Stimulated activated CD4-positive, alpha-beta T cell treated with anti-CD3 and anti-CD28 coated beads, Interleukin-15, amount 100 ng/mL, for 1 hour (primary cell): ENCODE measurements around the gene ZNF554.

Source experiments
- DNase-seq, 2 donors: peaks; one replicate each; pipeline ENCODE4 v3.0.0-alpha.2; 2020; ENCODE audit warnings: low read depth in 1 of 2, low spot score in 1 of 2

Gene ZNF554

GRCh38 chr19:2819540-2820111 lies at the start of gene ZNF554:
ZNF554 (plus strand) TSS chr19:2819868; CDS start chr19:2820072, 204 bp downstream.
- peak; percentile 97 to 98 for DNase-seq

GRCh38 chr19:2770055-2771013 lies 49.3 kb upstream of the ZNF554 start:
- DNase-seq: no peak

- no peak for DNase-seq
Measured at GRCh38 chr19:2771786-2772674, 47.6 kb upstream of the ZNF554 start.

- no peak for DNase-seq
Measured at GRCh38 chr19:2774083-2774679, 45.5 kb upstream of the ZNF554 start.

- no peak for DNase-seq
Measured at GRCh38 chr19:2774953-2775555, 44.6 kb upstream of the ZNF554 start.

GRCh38 chr19:2775556-2776430 lies 43.9 kb upstream of the ZNF554 start:
- peak; percentile 16 to 47 for DNase-seq

- DNase-seq: no peak
Measured at GRCh38 chr19:2777952-2778683, 41.5 kb upstream of the ZNF554 start.

GRCh38 chr19:2779121-2779740 lies 40.4 kb upstream of the ZNF554 start:
- no peak for DNase-seq

- DNase-seq: no peak
Measured at GRCh38 chr19:2780284-2780683, 39.4 kb upstream of the ZNF554 start.

GRCh38 chr19:2782329-2782935 lies 37.2 kb upstream of the ZNF554 start:
- no peak for DNase-seq

GRCh38 chr19:2782936-2783780 lies 36.5 kb upstream of the ZNF554 start, which contains the start of gene SGTA:
SGTA (minus strand) TSS chr19:2783273; CDS start chr19:2769068, 14,205 bp downstream.
- DNase-seq: peak; percentile 87 to 91

- DNase-seq: no peak
Measured at GRCh38 chr19:2783781-2784145, 35.9 kb upstream of the ZNF554 start.

- DNase-seq: peak; percentile 96 to 98
Measured at GRCh38 chr19:2785244-2785997, 34.2 kb upstream of the ZNF554 start, which contains the start of gene THOP1. THOP1 (plus strand) TSS chr19:2785503; CDS start chr19:2785663, 160 bp downstream.

- no peak for DNase-seq
Measured at GRCh38 chr19:2787115-2787514, 32.6 kb upstream of the ZNF554 start.

GRCh38 chr19:2788237-2788636 lies 31.4 kb upstream of the ZNF554 start:
- DNase-seq: no peak

- no peak for DNase-seq
Measured at GRCh38 chr19:2790194-2790556, 29.5 kb upstream of the ZNF554 start.
